HG02943 (cell line): ENCODE results near the gene KRTAP21-3.
"Not testable (repeated sequence)": the region's sequence is repeated elsewhere in the genome, so short reads cannot be mapped to it uniquely, and the experiment has no call there.

Source experiments
- ATAC-seq: cut with Tn5 transposase; IDR thresholded peaks from one replicate; pipeline ENCODE4 v1.9.1; 2021; ENCODE audit warnings: mild to moderate bottlenecking, low read depth, moderate library complexity; ENCODE audit not compliant: unreplicated experiment

KRTAP21-3 gene

GRCh38 chr21:30718239-30718909 is at the start of gene KRTAP21-3:
Gene KRTAP21-3 (minus strand): TSS chr21:30718777. CDS start chr21:30718759, 18 bp downstream.
- ATAC-seq = no peak

- no peak for ATAC-seq
These were observed 42.2 kb upstream of the KRTAP21-3 start for GRCh38 chr21:30760776-30761175.

- no peak for ATAC-seq
These were observed 39.7 kb upstream of the KRTAP21-3 start for GRCh38 chr21:30758306-30758705.

- ATAC-seq = not testable (repeated sequence)
These were observed 36.8 kb upstream of the KRTAP21-3 start, which contains the start of gene KRTAP21-1 for GRCh38 chr21:30755328-30755727. Gene KRTAP21-1 (minus strand): TSS chr21:30755428. CDS start chr21:30755378, 50 bp downstream.

GRCh38 chr21:30747159-30747558 is 28.6 kb upstream of the KRTAP21-3 start, which contains the start of gene KRTAP21-2:
Gene KRTAP21-2 (minus strand): TSS chr21:30747259. CDS start chr21:30747202, 57 bp downstream.
- ATAC-seq = no peak

GRCh38 chr21:30740462-30740861 is 21.9 kb upstream of the KRTAP21-3 start:
- ATAC-seq = no peak

GRCh38 chr21:30733026-30733425 is 14.4 kb upstream of the KRTAP21-3 start:
- ATAC-seq = no peak

GRCh38 chr21:30726726-30727125 is 8.1 kb upstream of the KRTAP21-3 start:
- no peak for ATAC-seq

GRCh38 chr21:30719401-30719800 is 824 bp upstream of the KRTAP21-3 start:
- ATAC-seq = no peak

GRCh38 chr21:30717105-30717504 is 1.5 kb downstream of the KRTAP21-3 start:
- ATAC-seq = no peak

- no peak for ATAC-seq
These were observed 3.6 kb downstream of the KRTAP21-3 start for GRCh38 chr21:30714946-30715345.

GRCh38 chr21:30714456-30714855 is 4.1 kb downstream of the KRTAP21-3 start:
- no peak for ATAC-seq

- ATAC-seq = no peak
These were observed 4.8 kb downstream of the KRTAP21-3 start for GRCh38 chr21:30713766-30714165.

- no peak for ATAC-seq
These were observed 8.1 kb downstream of the KRTAP21-3 start for GRCh38 chr21:30710499-30710898.

- ATAC-seq = no peak
These were observed 11.2 kb downstream of the KRTAP21-3 start for GRCh38 chr21:30707409-30707808.

- ATAC-seq = no peak
These were observed 22.6 kb downstream of the KRTAP21-3 start for GRCh38 chr21:30695956-30696355.

- ATAC-seq = no peak
These were observed 28.8 kb downstream of the KRTAP21-3 start for GRCh38 chr21:30689822-30690221.

GRCh38 chr21:30684506-30684905 is 34.1 kb downstream of the KRTAP21-3 start:
- no peak for ATAC-seq

GRCh38 chr21:30680586-30680985 is 38.0 kb downstream of the KRTAP21-3 start:
- no peak for ATAC-seq

GRCh38 chr21:30676737-30677136 is 41.8 kb downstream of the KRTAP21-3 start:
- no peak for ATAC-seq

GRCh38 chr21:30674312-30674711 is 44.3 kb downstream of the KRTAP21-3 start:
- no peak for ATAC-seq

- no peak for ATAC-seq
These were observed 45.5 kb downstream of the KRTAP21-3 start for GRCh38 chr21:30672985-30673650.
